ENCODE measurements around the gene CNNM2. TPM values are rescaled to one million over a fixed set of nuclear protein-coding genes. Genes with fewer than 3 reads are reported as not detected.
"Not testable (repeated sequence)": the region's sequence is repeated elsewhere in the genome, so short reads cannot be mapped to it uniquely, and the experiment has no call there.

Gene CNNM2
- total RNA-seq, 1 donor from 2014 or later: 12.9 TPM

- ATAC-seq (no peak), DNase-seq (no peak)
- intact Hi-C loops (cut with DNase I): no loop called here
- H3K27ac ChIP-seq: no peak overlapping the region
- no peaks in the 10 kb centered on the region for H3K9me3 ChIP-seq
- H3K36me3 ChIP-seq: no peaks in the 10 kb centered on the region
- no peak overlapping the region for H3K4me3 ChIP-seq
- no peaks in the 10 kb centered on the region for H3K4me1 ChIP-seq
- no peaks in the 10 kb centered on the region for H3K27me3 ChIP-seq
- TF ChIP-seq, protein P1, sequence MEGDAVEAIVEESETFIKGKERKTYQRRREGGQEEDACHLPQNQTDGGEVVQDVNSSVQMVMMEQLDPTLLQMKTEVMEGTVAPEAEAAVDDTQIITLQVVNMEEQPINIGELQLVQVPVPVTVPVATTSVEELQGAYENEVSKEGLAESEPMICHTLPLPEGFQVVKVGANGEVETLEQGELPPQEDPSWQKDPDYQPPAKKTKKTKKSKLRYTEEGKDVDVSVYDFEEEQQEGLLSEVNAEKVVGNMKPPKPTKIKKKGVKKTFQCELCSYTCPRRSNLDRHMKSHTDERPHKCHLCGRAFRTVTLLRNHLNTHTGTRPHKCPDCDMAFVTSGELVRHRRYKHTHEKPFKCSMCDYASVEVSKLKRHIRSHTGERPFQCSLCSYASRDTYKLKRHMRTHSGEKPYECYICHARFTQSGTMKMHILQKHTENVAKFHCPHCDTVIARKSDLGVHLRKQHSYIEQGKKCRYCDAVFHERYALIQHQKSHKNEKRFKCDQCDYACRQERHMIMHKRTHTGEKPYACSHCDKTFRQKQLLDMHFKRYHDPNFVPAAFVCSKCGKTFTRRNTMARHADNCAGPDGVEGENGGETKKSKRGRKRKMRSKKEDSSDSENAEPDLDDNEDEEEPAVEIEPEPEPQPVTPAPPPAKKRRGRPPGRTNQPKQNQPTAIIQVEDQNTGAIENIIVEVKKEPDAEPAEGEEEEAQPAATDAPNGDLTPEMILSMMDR (IDR thresholded peaks at IDR 0.05): no peak
Observed at GRCh38 chr10:102970562-102971340, 52.7 kb downstream of the CNNM2 start.

- intact Hi-C loops (cut with DNase I): no loop called here
- H3K36me3 ChIP-seq: no peaks in the 10 kb centered on the region
- DNase-seq (no peak), ATAC-seq (no peak)
- TF ChIP-seq, protein P1 (IDR thresholded peaks at IDR 0.05): no peak
- peaks cover 2% of the 10 kb centered on the region for H3K4me1 ChIP-seq
- no peaks in the 10 kb centered on the region for H3K9me3 ChIP-seq
- H3K4me3 ChIP-seq: no peak overlapping the region
- no peak overlapping the region for H3K27ac ChIP-seq
- H3K27me3 ChIP-seq: no peaks in the 10 kb centered on the region
Observed at GRCh38 chr10:102975483-102976379, 57.6 kb downstream of the CNNM2 start.

- H3K9me3 ChIP-seq; ATAC-seq; H3K36me3 ChIP-seq; intact Hi-C loops (cut with DNase I); H3K4me3 ChIP-seq; H3K27ac ChIP-seq; H3K27me3 ChIP-seq; H3K4me1 ChIP-seq; DNase-seq: not testable (repeated sequence)
Observed at GRCh38 chr10:102976380-102976726, 58.3 kb downstream of the CNNM2 start.

DNA sequence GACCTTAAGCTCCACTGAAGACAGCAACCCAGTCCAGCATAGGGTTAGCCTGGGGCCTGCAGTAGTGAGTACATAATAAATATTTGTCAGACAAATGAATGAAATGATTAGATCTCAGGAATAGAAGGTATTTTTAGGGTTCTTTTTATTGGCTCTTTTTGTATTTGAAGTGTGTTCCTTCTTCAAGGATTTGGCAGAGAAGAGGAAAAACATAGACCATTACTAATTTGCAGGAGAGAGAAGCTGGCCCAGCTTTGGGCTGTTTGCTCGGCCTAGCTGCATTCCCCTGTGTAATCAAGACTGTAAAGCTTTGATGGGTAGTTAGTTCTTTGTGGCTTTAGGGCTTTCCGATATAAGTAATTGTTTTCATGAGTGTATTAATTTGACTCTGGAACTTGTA lies 64.2 kb downstream of the CNNM2 start:
- H3K4me1 ChIP-seq: no peaks in the 10 kb centered on the region
- ATAC-seq (no peak), DNase-seq (no peak)
- no peak overlapping the region for H3K4me3 ChIP-seq
- intact Hi-C loops (cut with DNase I): no loop called here
- TF ChIP-seq, protein P1 (IDR thresholded peaks at IDR 0.05): no peak
- no peaks in the 10 kb centered on the region for H3K9me3 ChIP-seq
- no peaks in the 10 kb centered on the region for H3K27me3 ChIP-seq
- H3K27ac ChIP-seq: no peak overlapping the region
- no peaks in the 10 kb centered on the region for H3K36me3 ChIP-seq

DNA sequence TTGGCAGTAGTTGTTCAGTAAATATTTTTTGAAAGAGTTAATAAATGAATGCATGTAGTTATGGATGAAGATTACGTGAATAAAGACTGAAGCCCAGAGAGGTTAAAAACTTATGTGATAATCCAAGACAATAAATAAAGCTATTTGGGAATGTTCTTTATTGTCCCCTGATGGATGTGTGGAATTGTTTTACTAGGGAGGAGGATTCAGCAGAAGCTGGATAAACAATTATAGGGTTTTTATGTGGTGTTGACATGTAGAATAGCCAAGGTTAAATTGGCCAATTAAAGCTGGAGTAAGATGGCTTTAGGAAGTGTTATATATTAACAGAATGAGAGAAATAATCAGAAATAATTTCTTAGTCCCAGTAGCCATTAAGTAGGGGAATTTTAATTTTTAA lies 66.0 kb downstream of the CNNM2 start:
- TF ChIP-seq, protein P1 (IDR thresholded peaks at IDR 0.05): no peak
- Histone ChIP-seq H3K4me1 (no peaks in the 10 kb centered on the region), H3K36me3 (no peaks in the 10 kb centered on the region), H3K27ac (no peak overlapping the region), H3K27me3 (no peaks in the 10 kb centered on the region), H3K9me3 (no peaks in the 10 kb centered on the region), H3K4me3 (no peak overlapping the region)
- ATAC-seq (no peak), DNase-seq (no peak)
- intact Hi-C loops (cut with DNase I): no loop called here

- intact Hi-C loops (cut with DNase I): no loop called here
- no peak overlapping the region for H3K4me3 ChIP-seq
- DNase-seq (no peak), ATAC-seq (no peak)
- H3K4me1 ChIP-seq: no peaks in the 10 kb centered on the region
- no peaks in the 10 kb centered on the region for H3K36me3 ChIP-seq
- TF ChIP-seq, protein P1 (IDR thresholded peaks at IDR 0.05): no peak
- H3K9me3 ChIP-seq: no peaks in the 10 kb centered on the region
- H3K27me3 ChIP-seq: no peaks in the 10 kb centered on the region
- H3K27ac ChIP-seq: no peak overlapping the region
Observed at GRCh38 chr10:102985811-102986210, 67.7 kb downstream of the CNNM2 start.
